ENCODE data around the gene MYO15A. TPM values are rescaled to one million over a fixed set of nuclear protein-coding genes. Genes with fewer than 3 reads are reported as not detected.

Gene MYO15A
- total and polyA plus RNA-seq, 2 experiments from 2014 or later = 2.4 to 2.8 TPM

GRCh38 chr17:18144261-18144660 is 35.7 kb downstream of the MYO15A start:
- H2AFZ ChIP-seq = no peak overlapping the region
- DNase-seq (ENCODE audit: low spot score) = no peak
- H3K79me2 ChIP-seq = no peaks in the 10 kb centered on the region
- no peaks in the 10 kb centered on the region for H3K9me3 ChIP-seq (ENCODE audit: low read depth)
- no peak overlapping the region for H3K4me3 ChIP-seq
- H3K36me3 ChIP-seq (replicated peaks; ENCODE audit: insufficient read depth, low read depth) = no peaks in the 10 kb centered on the region
- 89% methylated on average over 4 of the region's 4 CpGs for WGBS (ENCODE audit: low lambda C conversion rate, missing lambda C conversion rate)
- no peak overlapping the region for H3K27ac ChIP-seq
- TF ChIP-seq EZH2 (IDR thresholded peaks at IDR 0.05; ENCODE audit: borderline replicate concordance) (no peak), EZH2phosphoT487 (IDR thresholded peaks at IDR 0.05; ENCODE audit: low read depth, severe bottlenecking, unreplicated experiment) (no peak), CTCF (IDR thresholded peaks at IDR 0.05; ENCODE audit: poor library complexity) (no peak)
- no peaks in the 10 kb centered on the region for H3K27me3 ChIP-seq
- no peaks in the 10 kb centered on the region for H3K9me2 ChIP-seq (replicated peaks; ENCODE audit: insufficient read depth)
- H3K4me2 ChIP-seq = no peak overlapping the region
- no peaks in the 10 kb centered on the region for H4K20me1 ChIP-seq (ENCODE audit: insufficient read depth, poor library complexity, severe bottlenecking)
- peaks cover 6% of the 10 kb centered on the region for H3K4me1 ChIP-seq (ENCODE audit: insufficient read depth)

- 86% methylated on average over 1 of the region's 1 CpG for WGBS (ENCODE audit: low lambda C conversion rate, missing lambda C conversion rate)
- Histone ChIP-seq H3K4me3 (no peak overlapping the region), H3K36me3 (replicated peaks; ENCODE audit: insufficient read depth, low read depth) (no peaks in the 10 kb centered on the region), H3K27me3 (no peaks in the 10 kb centered on the region), H3K9me3 (ENCODE audit: low read depth) (no peaks in the 10 kb centered on the region), H3K79me2 (no peaks in the 10 kb centered on the region), H3K4me1 (ENCODE audit: insufficient read depth) (peaks cover 2% of the 10 kb centered on the region), H3K4me2 (no peak overlapping the region), H4K20me1 (ENCODE audit: insufficient read depth, poor library complexity, severe bottlenecking) (no peaks in the 10 kb centered on the region), H3K9me2 (replicated peaks; ENCODE audit: insufficient read depth) (no peaks in the 10 kb centered on the region), H3K27ac (no peak overlapping the region), H2AFZ (no peak overlapping the region)
- no peak for DNase-seq (ENCODE audit: low spot score)
- TF ChIP-seq EZH2 (IDR thresholded peaks at IDR 0.05; ENCODE audit: borderline replicate concordance) = no peak
- no peak for TF ChIP-seq EZH2phosphoT487 (IDR thresholded peaks at IDR 0.05; ENCODE audit: low read depth, severe bottlenecking, unreplicated experiment)
- TF ChIP-seq CTCF (IDR thresholded peaks at IDR 0.05; ENCODE audit: poor library complexity) = no peak
Measured at GRCh38 chr17:18144855-18145254, 36.3 kb downstream of the MYO15A start.

GRCh38 chr17:18145811-18146210 is 37.3 kb downstream of the MYO15A start:
- Histone ChIP-seq H3K4me3 (no peak overlapping the region), H3K4me2 (no peak overlapping the region), H3K79me2 (no peaks in the 10 kb centered on the region), H3K27ac (no peak overlapping the region), H4K20me1 (ENCODE audit: insufficient read depth, poor library complexity, severe bottlenecking) (no peaks in the 10 kb centered on the region), H3K4me1 (ENCODE audit: insufficient read depth) (no peaks in the 10 kb centered on the region), H3K36me3 (replicated peaks; ENCODE audit: insufficient read depth, low read depth) (no peaks in the 10 kb centered on the region), H3K9me2 (replicated peaks; ENCODE audit: insufficient read depth) (no peaks in the 10 kb centered on the region), H3K9me3 (ENCODE audit: low read depth) (no peaks in the 10 kb centered on the region), H3K27me3 (no peaks in the 10 kb centered on the region), H2AFZ (no peak overlapping the region)
- DNase-seq (ENCODE audit: low spot score) = no peak
- TF ChIP-seq EZH2 (IDR thresholded peaks at IDR 0.05; ENCODE audit: borderline replicate concordance) (no peak), CTCF (IDR thresholded peaks at IDR 0.05; ENCODE audit: poor library complexity) (no peak), EZH2phosphoT487 (IDR thresholded peaks at IDR 0.05; ENCODE audit: low read depth, severe bottlenecking, unreplicated experiment) (no peak)
- 92% methylated on average over 13 of the region's 13 CpGs for WGBS (ENCODE audit: low lambda C conversion rate, missing lambda C conversion rate)

GRCh38 chr17:18146259-18146658 is 37.7 kb downstream of the MYO15A start:
- Histone ChIP-seq H3K4me2 (no peak overlapping the region), H3K79me2 (no peaks in the 10 kb centered on the region), H3K4me3 (no peak overlapping the region), H3K27ac (no peak overlapping the region), H2AFZ (no peak overlapping the region), H3K9me2 (replicated peaks; ENCODE audit: insufficient read depth) (no peaks in the 10 kb centered on the region), H4K20me1 (ENCODE audit: insufficient read depth, poor library complexity, severe bottlenecking) (no peaks in the 10 kb centered on the region), H3K27me3 (no peaks in the 10 kb centered on the region), H3K9me3 (ENCODE audit: low read depth) (no peaks in the 10 kb centered on the region), H3K4me1 (ENCODE audit: insufficient read depth) (no peaks in the 10 kb centered on the region), H3K36me3 (replicated peaks; ENCODE audit: insufficient read depth, low read depth) (no peaks in the 10 kb centered on the region)
- WGBS (ENCODE audit: low lambda C conversion rate, missing lambda C conversion rate) = 95% methylated on average over 2 of the region's 2 CpGs
- TF ChIP-seq EZH2 (IDR thresholded peaks at IDR 0.05; ENCODE audit: borderline replicate concordance) (no peak), CTCF (IDR thresholded peaks at IDR 0.05; ENCODE audit: poor library complexity) (no peak), EZH2phosphoT487 (IDR thresholded peaks at IDR 0.05; ENCODE audit: low read depth, severe bottlenecking, unreplicated experiment) (no peak)
- DNase-seq (ENCODE audit: low spot score) = no peak

Data from hepatocyte (in vitro differentiated cells).